K562 treated with DMSO at 1 percent for 4 hours (cell line): ENCODE data around the gene TSNAX. TPM values are rescaled to one million over a fixed set of nuclear protein-coding genes. Genes with fewer than 3 reads are reported as not detected.

Experiments used
- total RNA-seq: library from RNA; unstranded; fragments of 300-600 nt; gene quantifications from 2 replicates; pipeline ENCODE4 v1.2.3, GENCODE V29; 2022; ENCODE audit not compliant: insufficient read depth

Gene TSNAX
- 23.8 and 30.5 TPM in 2 replicates for total RNA-seq

GRCh38 chr1:231528172-231529029 is at the start of gene TSNAX:
Gene TSNAX, plus strand, starts transcription at chr1:231528669. Its CDS starts 142 bp downstream, at chr1:231528811.

Other genes starting within 250 kb of the TSNAX start
- gene EXOC8, start 190.8 kb upstream of the TSNAX start, total RNA-seq, result 10.8 and 12.9 TPM in 2 replicates
- 8.8 and 9.1 TPM in 2 replicates for gene SPRTN, start 190.4 kb upstream of the TSNAX start, total RNA-seq
- 15.4 and 20.2 TPM in 2 replicates for gene EGLN1, start 106.4 kb upstream of the TSNAX start, total RNA-seq
- gene DISC1, start 98.1 kb downstream of the TSNAX start, total RNA-seq, result not detected in 2 replicates